Psoas muscle (tissue), 8 donors: ENCODE data around the gene POC1A. TPM values are rescaled to one million over a fixed set of nuclear protein-coding genes. Genes with fewer than 3 reads are reported as not detected.
A peak's percentile ranks its signal among the peaks of the same experiment; 100 is the strongest.

Source experiments
- ATAC-seq, 4 donors: fragments of 200-7000 bp; cut with Tn5 transposase; one replicate each; pipeline ENCODE4 v1.9.1; 2020; ENCODE audit warnings: moderate library complexity in 3 of 4, mild to moderate bottlenecking in 2 of 4
- DNase-seq, 2 donors: peaks; one replicate each; pipeline ENCODE4 v3.0.0-alpha.2; 2020
- H3K27ac ChIP-seq: fragments of 200-600 bp; one replicate; pipeline ENCODE4 v1.8.0; 2022
- H3K27me3 ChIP-seq, 3 donors: fragments of 200-600 bp in 1 of 3; one replicate each; pipeline versions ENCODE4 v1.6.1 to v1.8.0; 2013 to 2022; ENCODE audit warnings: low read length in 2 of 3, mild to moderate bottlenecking in 2 of 3, moderate library complexity in 1 of 3; ENCODE audit not compliant: insufficient read depth in 3 of 3
- H3K36me3 ChIP-seq, 2 donors: fragments of 200-600 bp in 1 of 2; one replicate each; pipeline versions ENCODE4 v1.6.1 to v1.8.0; 2013 to 2022; ENCODE audit warnings: low read depth in 1 of 2, mild to moderate bottlenecking in 1 of 2, moderate library complexity in 1 of 2; ENCODE audit not compliant: insufficient read depth in 1 of 2
- H3K4me1 ChIP-seq: fragments of 200-600 bp; one replicate; pipeline ENCODE4 v1.8.0; 2022
- H3K4me3 ChIP-seq: fragments of 200-600 bp; one replicate; pipeline ENCODE4 v1.8.0; 2022; ENCODE audit warnings: mild to moderate bottlenecking
- H3K9me3 ChIP-seq: fragments of 200-600 bp; one replicate; pipeline ENCODE4 v1.8.0; 2022
- CTCF ChIP-seq: fragments of 200-600 bp; IDR thresholded peaks from one replicate; pipeline ENCODE4 v1.8.0; 2022; ENCODE audit warnings: antibody characterized with exemption
- WGBS, 3 donors: extraction: QIAGEN DNeasy Blood & Tissue Kit; methylation state at CpG; one replicate each; pipeline versions ENCODE4 v1.1.6 to v1.1.7; 2013; 5-methylcytosine and 5-hydroxymethylcytosine counted together
- intact Hi-C, 2 donors: fragments of 100-400 bp; cut with DNase I; formaldehyde crosslinking; loops; one replicate each; pipeline versions ENCODE4 v1.11.0 to v1.14.2; 2022
- polyA plus RNA-seq, 3 donors: library from polyadenylated mRNA; stranded (reverse); fragments of 200-250 nt; gene quantifications; one replicate each; pipeline ENCODE4 v1.2.3, GENCODE V29; 2013
- total RNA-seq, 4 donors: library from RNA; stranded (reverse); fragmentation: NEBNext Ultra II Directional in 2 of 4; extraction: Animal tissue kit (Norgen Biotek cat#: 25700) in 2 of 4; gene quantifications; one replicate each; pipeline versions ENCODE4 v1.2.1 to v1.2.4, GENCODE V29; 2021 to 2023
- donor health status: healthy with polysubstance abuse.
- donor health status: DM: no; HTN: no; CAD: no; lungs with moderate emphysema.
- donor health status: Bipolar disorder and iron deficiency.
- donor health status: healthy.
- donor health status: DM: yes; HTN: yes; CAD: no.
- donor health status: DM: no; HTN: no; CAD: no.
- donor health status: DM: no; HTN: no; CAD: no.
- donor health status: DM: yes; HTN: yes; CAD: no.

Gene POC1A
- total and polyA plus RNA-seq, 7 donors, result 0.87 to 3.2 (median 1.7) TPM

- no peaks in the 10 kb centered on the region for H3K27me3 ChIP-seq
- DNase-seq, result no peak
- no peaks in the 10 kb centered on the region for H3K36me3 ChIP-seq
- no peak overlapping the region for H3K4me3 ChIP-seq
- no peaks in the 10 kb centered on the region for H3K9me3 ChIP-seq
- peak in 1 of 4 donors; percentile 2 for ATAC-seq
- H3K27ac ChIP-seq, result peak overlapping the region; percentile 48
- TF ChIP-seq CTCF, result no peak
- intact Hi-C loops, result no loop called here
- H3K4me1 ChIP-seq, result peaks cover 16% of the 10 kb centered on the region
- 80 to 86% (median 84%) methylated on average over 4 of the region's 4 CpGs for WGBS, 3 donors
Measured at GRCh38 chr3:52039426-52039825, 114.8 kb downstream of the POC1A start.

- ATAC-seq (no peak), DNase-seq (no peak)
- Histone ChIP-seq H3K36me3 (no peaks in the 10 kb centered on the region), H3K9me3 (no peaks in the 10 kb centered on the region), H3K27me3 (no peaks in the 10 kb centered on the region), H3K27ac (no peak overlapping the region), H3K4me3 (no peak overlapping the region), H3K4me1 (peaks cover 18% of the 10 kb centered on the region)
- no peak for TF ChIP-seq CTCF
- intact Hi-C loops, result no loop called here
- WGBS, 3 donors, result 75 to 88% (median 87%) methylated on average over 6 of the region's 6 CpGs
Measured at GRCh38 chr3:52038227-52038626, 116.0 kb downstream of the POC1A start.

DNA sequence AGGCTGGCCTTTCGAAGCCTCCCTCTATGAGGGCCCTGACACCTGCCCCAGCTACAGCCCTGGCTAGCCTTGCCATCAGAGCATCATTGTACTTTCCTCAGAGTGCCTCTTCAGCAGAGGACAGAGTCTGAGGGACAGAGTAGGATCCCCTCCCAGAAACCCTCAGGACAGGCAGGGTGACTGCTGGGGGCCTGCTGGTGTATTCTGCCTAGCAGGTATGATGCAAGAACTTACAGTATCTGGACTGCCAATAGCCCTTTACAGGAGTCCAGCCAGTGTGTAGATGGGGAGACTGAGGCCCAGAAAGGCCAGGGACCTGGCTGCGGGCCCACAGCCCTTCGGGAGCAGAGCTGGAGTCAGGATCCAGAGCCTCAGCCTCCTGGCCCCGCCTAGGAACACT is 116.9 kb downstream of the POC1A start:
- no peak for TF ChIP-seq CTCF
- H3K9me3 ChIP-seq, result no peaks in the 10 kb centered on the region
- H3K4me3 ChIP-seq, result no peak overlapping the region
- DNase-seq (no peak), ATAC-seq (no peak)
- H3K4me1 ChIP-seq, result peaks cover 28% of the 10 kb centered on the region
- no peaks in the 10 kb centered on the region for H3K27me3 ChIP-seq
- H3K27ac ChIP-seq, result no peak overlapping the region
- intact Hi-C loops, result no loop called here
- WGBS, 3 donors, result 86 to 95% (median 89%) methylated on average over 4 of the region's 4 CpGs
- no peaks in the 10 kb centered on the region for H3K36me3 ChIP-seq

- 55 to 73% (median 61%) methylated on average over 5 of the region's 5 CpGs for WGBS, 3 donors
- intact Hi-C loops, result no loop called here
Measured at GRCh38 chr3:52036829-52037228, 117.4 kb downstream of the POC1A start.

More at GRCh38 chr3:52036829-52037228, 117.4 kb downstream of the POC1A start:
- H3K36me3 ChIP-seq, result no peaks in the 10 kb centered on the region
- H3K27ac ChIP-seq, result no peak overlapping the region
- ATAC-seq (no peak), DNase-seq (no peak)
- no peaks in the 10 kb centered on the region for H3K27me3 ChIP-seq
- peaks cover 28% of the 10 kb centered on the region for H3K4me1 ChIP-seq
- TF ChIP-seq CTCF, result no peak
- no peaks in the 10 kb centered on the region for H3K9me3 ChIP-seq
- no peak overlapping the region for H3K4me3 ChIP-seq
